Chondrocyte (in vitro differentiated cells): Measurements from ENCODE around the gene ZNF429. TPM values are rescaled to one million over a fixed set of nuclear protein-coding genes. Genes with fewer than 3 reads are reported as not detected.

ENCODE experiments used
- DNase-seq: peaks from one replicate; pipeline ENCODE4 v3.0.0; 2021; ENCODE audit warnings: mixed read lengths, low spot score
- H3K27ac Mint-ChIP-seq: one replicate; pipeline ENCODE4 v1.8.0; 2021; ENCODE audit warnings: mild to moderate bottlenecking, moderate library complexity, mixed read lengths; ENCODE audit not compliant: unreplicated experiment
- H3K27me3 Mint-ChIP-seq: 2 replicates; pipeline ENCODE4 v1.8.0; 2021; ENCODE audit warnings: low read depth, mixed read lengths
- H3K36me3 Mint-ChIP-seq: 2 replicates; pipeline ENCODE4 v1.8.0; 2021; ENCODE audit warnings: low read depth, mixed read lengths
- H3K4me1 Mint-ChIP-seq: 2 replicates; pipeline ENCODE4 v1.8.0; 2021; ENCODE audit warnings: low read depth, mild to moderate bottlenecking, mixed read lengths
- H3K4me3 Mint-ChIP-seq: one replicate; pipeline ENCODE4 v1.8.0; 2021; ENCODE audit warnings: mild to moderate bottlenecking, moderate library complexity, mixed read lengths; ENCODE audit not compliant: unreplicated experiment
- H3K9me3 Mint-ChIP-seq: 2 replicates; pipeline ENCODE4 v1.8.0; 2021; ENCODE audit warnings: low read depth, mixed read lengths
- CTCF ChIP-seq: fragments of 200-600 bp; sonication (generic); IDR thresholded peaks from 2 replicates; pipeline ENCODE4 v1.5.0; 2021; ENCODE audit warnings: antibody characterized with exemption, mild to moderate bottlenecking, moderate library complexity
- total RNA-seq: library from RNA; stranded (reverse); gene quantifications from 3 replicates; pipeline ENCODE4 v1.2.1, GENCODE V29; 2021

The ZNF429 gene
- total RNA-seq, 1 donor from 2014 or later, result 6.7 TPM

GRCh38 chr19:21585281-21585890 is 80.0 kb downstream of the ZNF429 start:
- Mint-ChIP-seq H3K4me3 (no peak overlapping the region), H3K27ac (no peak overlapping the region), H3K9me3 (peaks cover 36% of the 10 kb centered on the region), H3K4me1 (peaks cover 2% of the 10 kb centered on the region), H3K36me3 (no peaks in the 10 kb centered on the region), H3K27me3 (no peaks in the 10 kb centered on the region)
- TF ChIP-seq CTCF, result no peak
- DNase-seq, result no peak

GRCh38 chr19:21586311-21587116 is 81.1 kb downstream of the ZNF429 start:
- peak overlapping the region; percentile 58 for H3K4me3 Mint-ChIP-seq
- no peak overlapping the region for H3K27ac Mint-ChIP-seq
- no peaks in the 10 kb centered on the region for H3K36me3 Mint-ChIP-seq
- H3K9me3 Mint-ChIP-seq, result peaks cover 30% of the 10 kb centered on the region
- peak; percentile 11 for TF ChIP-seq CTCF
- H3K4me1 Mint-ChIP-seq, result peaks cover 2% of the 10 kb centered on the region
- H3K27me3 Mint-ChIP-seq, result no peaks in the 10 kb centered on the region
- DNase-seq, result no peak

GRCh38 chr19:21587117-21587461 is 81.7 kb downstream of the ZNF429 start:
- H3K27ac Mint-ChIP-seq, result no peak overlapping the region
- H3K4me3 Mint-ChIP-seq, result peak overlapping the region; percentile 58
- H3K27me3 Mint-ChIP-seq, result no peaks in the 10 kb centered on the region
- no peaks in the 10 kb centered on the region for H3K36me3 Mint-ChIP-seq
- TF ChIP-seq CTCF, result no peak
- no peak for DNase-seq
- peaks cover 2% of the 10 kb centered on the region for H3K4me1 Mint-ChIP-seq
- H3K9me3 Mint-ChIP-seq, result peaks cover 28% of the 10 kb centered on the region

- DNase-seq, result no peak
- H3K9me3 Mint-ChIP-seq, result peaks cover 27% of the 10 kb centered on the region
- TF ChIP-seq CTCF, result no peak
- H3K36me3 Mint-ChIP-seq, result no peaks in the 10 kb centered on the region
- H3K4me3 Mint-ChIP-seq, result no peak overlapping the region
- H3K4me1 Mint-ChIP-seq, result peaks cover 2% of the 10 kb centered on the region
- no peak overlapping the region for H3K27ac Mint-ChIP-seq
- H3K27me3 Mint-ChIP-seq, result no peaks in the 10 kb centered on the region
Observed at GRCh38 chr19:21587549-21587948, 82.1 kb downstream of the ZNF429 start.

- no peak for DNase-seq
- H3K9me3 Mint-ChIP-seq, result peaks cover 24% of the 10 kb centered on the region
Observed at GRCh38 chr19:21588065-21588601, 82.7 kb downstream of the ZNF429 start.

More at GRCh38 chr19:21588065-21588601, 82.7 kb downstream of the ZNF429 start:
- H3K36me3 Mint-ChIP-seq, result no peaks in the 10 kb centered on the region
- no peak overlapping the region for H3K4me3 Mint-ChIP-seq
- peaks cover 2% of the 10 kb centered on the region for H3K4me1 Mint-ChIP-seq
- no peak for TF ChIP-seq CTCF
- H3K27me3 Mint-ChIP-seq, result no peaks in the 10 kb centered on the region
- no peak overlapping the region for H3K27ac Mint-ChIP-seq
